CD4-positive, alpha-beta T cell treated with Interferon gamma for 1 hour (primary cell): ENCODE measurements around the gene P3H1.

Experiments
- DNase-seq: peaks from one replicate; pipeline ENCODE4 v3.0.0-alpha.2; 2020

The P3H1 gene

DNA sequence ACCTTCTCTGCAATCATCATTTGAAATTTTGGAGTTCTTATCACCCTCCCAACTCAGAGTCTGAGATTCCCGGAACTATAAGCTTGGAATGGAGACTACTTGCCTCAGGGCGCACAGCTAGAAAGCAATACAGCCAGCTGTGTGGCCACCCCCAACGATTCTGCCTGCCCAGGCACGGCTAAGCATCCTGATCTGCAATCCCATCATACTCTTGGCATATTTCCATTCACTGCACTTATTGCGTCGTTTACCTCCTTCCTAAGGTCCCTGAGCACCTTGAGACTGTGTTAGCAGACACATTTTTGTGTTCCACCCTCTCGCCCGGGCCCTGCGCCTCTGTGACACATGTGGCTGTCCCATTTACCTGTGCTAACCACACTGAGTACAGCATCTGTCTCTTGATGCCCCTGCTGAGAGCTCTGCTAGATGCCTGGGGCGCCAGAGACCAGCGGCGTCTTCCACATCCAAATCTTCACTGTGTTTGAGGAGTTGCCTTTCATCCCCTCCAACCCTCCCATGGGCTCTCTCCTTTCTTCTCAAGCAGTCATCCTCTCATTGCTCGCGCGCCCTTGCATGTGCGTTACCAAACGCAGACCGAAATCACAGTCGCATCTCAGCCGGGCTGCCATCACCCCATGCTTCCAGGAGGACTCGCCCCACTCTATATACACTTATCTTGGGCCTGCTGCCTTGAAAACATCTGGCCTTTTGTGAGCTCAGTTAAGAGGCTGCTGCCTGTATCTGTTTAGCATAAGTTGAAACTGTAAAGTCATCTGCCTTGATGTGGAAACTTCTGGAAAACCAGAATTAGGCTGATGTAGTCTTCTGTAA is 23.3 kb downstream of the P3H1 start:
- DNase-seq: no peak

DNA sequence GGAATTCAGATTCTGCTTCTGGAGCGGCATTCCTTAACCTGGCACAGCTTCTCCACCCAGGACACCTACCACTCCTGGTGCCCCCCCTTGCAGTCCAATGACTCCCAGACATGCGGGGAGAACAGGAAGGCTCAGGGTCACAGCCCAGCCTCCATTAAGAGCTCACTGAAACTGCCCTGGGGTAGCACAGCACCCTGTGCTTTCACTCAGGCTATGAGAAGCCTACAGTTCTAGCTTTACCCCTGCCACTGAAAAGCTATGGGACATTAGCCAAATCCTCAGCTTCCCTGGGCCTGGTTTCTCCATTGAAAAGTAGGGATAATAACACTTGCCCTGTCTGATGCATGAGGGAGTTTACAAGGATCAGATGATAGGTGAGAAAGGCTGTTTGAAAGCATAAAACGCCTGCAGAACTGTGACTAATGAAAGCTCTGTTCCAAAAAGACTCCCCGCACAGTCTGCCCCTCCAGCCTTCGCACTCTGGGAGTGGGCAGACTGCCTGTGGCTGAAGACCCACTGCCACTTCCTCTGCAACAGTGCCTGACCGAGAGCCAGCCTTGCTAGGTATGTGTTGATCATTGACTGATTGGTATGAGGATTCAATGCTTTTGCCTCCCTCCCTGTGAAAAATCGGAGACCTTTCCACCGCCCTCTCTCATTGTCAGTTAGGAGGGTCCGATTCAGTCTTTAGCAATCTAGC is 24.1 kb downstream of the P3H1 start:
- DNase-seq: no peak

DNA sequence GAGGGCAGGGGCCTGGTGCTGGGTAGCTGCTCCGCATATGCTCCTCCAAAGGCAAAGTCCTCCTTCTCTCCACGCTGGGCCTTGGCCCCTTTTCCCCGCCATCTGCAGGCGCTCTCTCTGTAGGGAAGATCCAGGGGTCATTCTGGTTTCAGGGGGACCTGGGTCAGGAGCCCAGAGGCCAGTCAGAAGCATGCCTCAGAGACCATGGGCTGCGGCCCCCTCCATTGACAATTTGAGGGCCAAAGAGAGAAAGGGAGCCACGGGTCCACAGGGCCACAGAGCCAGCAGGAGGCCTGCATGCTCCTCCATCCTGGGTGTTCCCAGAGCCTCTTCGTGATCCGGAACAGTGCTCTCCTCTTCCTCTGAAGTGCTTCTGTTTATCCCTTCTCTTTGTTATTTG is 24.7 kb downstream of the P3H1 start:
- DNase-seq: no peak

DNA sequence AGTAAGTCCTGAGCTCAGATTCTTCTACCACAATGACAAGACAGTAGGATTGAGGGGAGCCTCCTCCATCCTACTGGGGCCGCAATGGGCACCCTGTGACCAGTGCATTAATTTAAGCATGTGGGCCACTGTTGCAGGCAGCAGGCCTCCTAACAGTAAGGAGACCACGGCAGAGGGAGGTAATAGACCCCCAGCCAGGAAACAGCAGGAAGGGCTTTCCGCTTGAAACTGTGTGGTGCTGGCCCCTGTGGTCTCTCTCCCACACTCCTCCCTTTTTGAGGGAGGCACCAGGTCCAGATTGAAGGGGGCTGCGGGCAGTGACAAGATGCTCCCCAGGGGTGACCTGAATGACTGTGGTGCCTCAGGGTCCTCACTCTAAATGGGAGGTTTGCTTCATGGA is 25.1 kb downstream of the P3H1 start:
- DNase-seq: no peak

DNA sequence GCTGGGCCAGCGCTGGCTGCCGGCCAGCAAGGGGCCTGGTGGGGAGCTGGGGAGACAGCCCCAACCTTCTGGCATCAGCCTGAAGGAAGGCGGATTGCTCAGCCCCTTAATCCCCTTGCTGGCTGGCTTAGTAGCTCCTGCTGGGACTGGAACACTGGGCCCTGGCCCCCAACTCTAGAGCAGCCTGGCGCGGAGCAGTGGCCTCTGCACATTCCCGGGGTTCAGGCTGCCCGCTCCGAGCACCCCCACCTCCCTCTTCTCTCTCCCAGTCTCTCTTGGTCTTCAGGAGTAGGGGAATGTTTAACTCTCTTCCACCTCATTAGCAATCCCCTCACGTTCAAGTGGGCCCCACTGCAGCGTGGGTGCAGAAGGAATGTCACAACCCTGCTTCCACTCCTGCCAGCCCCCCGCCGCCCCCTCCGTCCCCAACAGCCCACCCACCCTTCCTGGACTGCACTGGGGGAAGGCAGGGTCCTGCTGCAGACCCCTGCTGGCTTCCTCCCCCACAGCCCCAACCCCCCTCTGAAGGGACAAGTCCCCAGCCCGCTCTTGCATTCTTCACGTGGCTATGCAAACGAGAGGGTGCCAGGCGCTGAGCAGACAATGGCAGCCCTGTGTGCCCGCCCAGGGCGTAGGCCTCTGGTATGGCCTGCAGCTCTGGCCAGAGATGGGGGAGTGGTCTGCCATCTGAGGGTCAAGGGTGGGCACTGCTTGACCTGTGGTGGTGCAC is 25.8 kb downstream of the P3H1 start:
- DNase-seq: no peak

DNA sequence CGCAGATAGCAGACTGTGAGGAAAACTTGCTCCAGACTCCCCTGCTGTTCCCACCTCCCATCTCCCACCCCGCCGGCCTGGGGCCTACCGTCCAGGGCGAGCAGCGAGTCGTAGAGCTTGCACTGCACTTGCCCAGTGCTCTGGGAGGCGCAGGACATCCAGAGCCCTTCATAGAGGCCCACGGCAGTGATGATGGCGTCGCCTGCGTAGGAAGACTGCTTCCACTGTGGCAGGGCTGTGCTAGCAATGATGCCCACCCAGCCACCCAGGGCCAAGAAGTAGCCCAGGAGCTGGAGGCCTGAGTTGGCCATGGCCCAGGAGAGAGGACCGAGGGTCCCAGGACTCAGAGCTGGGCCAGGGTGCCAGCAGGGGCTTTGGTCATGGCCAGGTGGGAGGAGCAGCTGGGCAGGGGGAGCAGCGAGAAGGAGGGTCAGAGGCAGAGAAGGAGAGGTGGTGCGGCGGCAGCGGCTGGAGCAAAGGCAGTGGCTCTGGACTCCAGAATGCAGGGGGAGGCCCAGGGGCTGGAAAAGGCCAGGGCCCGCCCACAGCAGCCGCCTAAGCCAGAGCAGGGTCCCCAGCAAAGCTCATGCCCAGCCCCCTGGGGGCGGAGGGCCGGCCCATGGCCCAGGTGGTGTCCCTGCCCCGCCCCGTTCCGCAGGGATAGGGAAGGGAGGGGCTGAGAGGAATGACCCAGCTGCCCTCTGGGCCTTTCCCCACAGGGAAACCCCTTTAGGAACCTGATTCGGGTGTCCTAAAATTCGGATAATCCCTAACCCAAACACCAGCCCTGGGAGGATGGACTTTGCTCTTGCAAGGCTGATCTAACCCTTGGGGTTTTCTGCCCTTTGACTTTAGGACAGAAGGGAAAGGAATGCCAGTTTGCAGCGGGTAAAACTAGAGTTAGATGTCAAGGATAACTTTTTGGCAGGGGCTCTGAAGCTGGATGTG is 26.8 kb downstream of the P3H1 start, which contains the start of gene CLDN19:
TSS of gene CLDN19 (minus strand) at position 484 of the 948 bp plus-strand sequence. CDS start at position 311, 173 bp downstream.
- DNase-seq: no peak

DNA sequence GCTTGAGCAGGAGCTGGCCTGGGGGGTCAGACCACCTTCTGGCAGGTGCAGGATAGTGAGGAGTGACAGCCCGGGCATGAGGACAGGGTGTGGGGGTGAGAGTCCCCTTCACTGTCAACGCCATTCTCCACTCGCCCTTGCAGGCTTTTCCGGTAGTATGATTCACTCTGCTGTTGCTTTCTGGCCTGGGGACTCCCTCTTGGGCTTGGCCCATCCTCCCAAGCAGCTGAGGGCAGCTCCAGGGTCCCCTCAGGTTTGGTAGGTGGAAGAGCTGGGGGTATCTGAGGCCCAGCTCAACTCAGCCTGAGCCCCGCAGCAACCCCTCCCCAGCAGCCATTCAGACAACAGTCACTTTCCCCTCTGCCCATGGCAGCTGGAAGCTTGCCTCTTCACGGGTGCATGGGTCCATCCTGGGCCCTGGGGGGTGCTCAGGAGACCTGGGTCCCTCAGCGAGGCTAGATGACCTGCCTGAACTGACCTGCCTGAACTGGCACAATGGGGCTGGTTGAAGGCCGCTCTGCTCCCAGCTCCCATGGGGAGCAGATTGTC is 28.1 kb downstream of the P3H1 start:
- DNase-seq: no peak

DNA sequence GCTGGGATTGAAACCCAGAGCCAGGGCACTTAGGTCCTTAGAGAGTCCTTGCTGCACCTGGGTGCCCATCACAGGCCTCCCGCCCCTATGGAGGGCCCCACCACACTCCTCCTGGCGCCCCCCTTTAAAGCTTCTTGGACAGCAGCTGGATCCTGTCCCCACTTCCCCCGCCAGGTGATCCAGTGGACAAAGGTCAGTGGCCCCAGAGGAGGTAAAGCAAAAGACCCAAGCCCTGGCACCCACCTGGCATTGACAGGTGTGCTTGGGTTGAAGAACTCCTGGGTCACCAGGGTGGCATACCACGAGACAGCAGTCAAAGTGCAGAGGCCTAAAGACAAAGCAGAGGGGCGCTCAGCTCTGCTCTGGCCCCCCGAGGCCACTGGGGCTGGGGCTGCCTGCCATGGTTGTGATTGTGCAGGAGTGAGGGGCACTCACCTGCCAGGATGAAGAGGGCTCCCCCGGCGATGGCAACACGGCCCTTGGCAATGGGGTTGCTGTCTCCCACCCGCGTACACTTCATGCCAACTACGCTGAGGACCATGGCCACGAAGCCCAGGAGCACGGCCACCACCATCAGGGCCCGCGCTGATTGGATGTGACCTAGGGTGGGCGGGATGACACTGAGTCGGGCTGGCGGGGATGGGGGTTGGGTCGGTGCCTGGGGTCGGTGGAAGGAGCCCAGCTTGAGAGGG is 28.7 kb downstream of the P3H1 start:
- no peak for DNase-seq

DNA sequence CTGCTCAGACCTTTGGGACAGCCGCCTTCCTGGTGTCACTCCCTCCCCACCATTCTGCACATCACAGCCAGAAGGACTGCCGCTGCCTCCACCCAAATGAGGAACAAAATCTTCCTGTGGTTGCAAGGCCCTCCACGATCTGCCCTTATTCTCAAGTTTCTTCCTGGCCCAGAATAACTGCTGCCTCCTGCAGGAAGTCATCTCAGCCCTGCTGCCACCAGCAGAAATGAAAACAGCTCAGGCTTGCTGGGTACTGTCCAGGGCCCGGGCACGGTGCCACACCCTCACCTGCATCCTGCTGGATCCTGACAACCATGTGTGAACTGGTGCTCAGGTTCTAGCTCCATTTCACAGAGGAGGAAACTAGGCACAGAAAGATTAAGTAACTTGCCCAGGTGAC is 29.6 kb downstream of the P3H1 start:
- DNase-seq: peak; percentile 14

DNA sequence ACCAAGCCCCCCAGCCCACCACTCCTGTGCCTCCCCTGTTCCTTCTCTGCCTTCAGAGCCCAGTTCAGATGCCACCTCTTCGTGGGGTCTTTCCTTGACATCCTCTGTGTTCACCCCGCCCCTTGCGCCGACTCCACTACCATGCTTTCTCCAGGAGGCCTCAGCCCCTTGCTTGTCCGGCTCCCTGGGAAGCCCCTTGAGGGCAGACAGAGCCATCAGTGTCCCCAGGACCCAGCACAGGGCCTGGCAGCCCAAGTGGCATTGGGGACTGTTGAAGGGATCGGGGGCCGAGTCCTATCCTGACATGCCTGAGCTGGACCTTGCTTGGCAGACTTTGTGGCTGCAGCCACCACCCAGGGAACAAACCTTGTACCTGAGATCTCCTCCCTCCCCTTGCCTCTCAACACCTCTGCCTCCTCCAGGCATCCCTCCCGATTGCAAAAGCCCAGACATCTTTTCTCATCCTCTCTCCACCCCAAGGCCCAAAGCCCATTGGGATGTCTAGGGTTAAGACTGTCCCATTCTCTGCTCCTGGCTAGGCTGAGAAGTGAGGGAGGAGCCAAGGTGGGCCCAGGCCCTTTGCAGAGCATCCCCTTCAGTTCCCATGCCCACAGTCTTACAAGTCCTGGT is 30.1 kb downstream of the P3H1 start:
- DNase-seq: no peak

DNA sequence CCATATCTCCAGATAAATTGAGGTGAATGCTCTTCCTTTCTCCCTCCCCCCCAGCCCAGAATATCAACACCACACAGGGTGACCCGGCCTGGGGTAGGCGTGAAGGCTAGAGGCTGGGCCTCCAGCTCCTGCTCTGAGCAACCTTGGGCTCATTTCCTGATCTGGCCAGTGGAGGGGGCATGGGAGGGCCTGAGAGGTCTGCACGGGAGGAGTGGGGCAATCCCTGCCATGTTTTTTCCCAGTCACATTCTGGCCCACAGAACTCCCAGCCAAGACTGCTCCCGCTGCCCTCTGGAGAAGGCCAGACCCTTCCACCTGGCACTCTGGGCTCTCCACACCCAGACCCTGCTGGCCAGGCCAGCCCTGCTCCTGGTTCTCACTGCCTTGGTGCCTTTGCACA is 30.7 kb downstream of the P3H1 start:
- no peak for DNase-seq

DNA sequence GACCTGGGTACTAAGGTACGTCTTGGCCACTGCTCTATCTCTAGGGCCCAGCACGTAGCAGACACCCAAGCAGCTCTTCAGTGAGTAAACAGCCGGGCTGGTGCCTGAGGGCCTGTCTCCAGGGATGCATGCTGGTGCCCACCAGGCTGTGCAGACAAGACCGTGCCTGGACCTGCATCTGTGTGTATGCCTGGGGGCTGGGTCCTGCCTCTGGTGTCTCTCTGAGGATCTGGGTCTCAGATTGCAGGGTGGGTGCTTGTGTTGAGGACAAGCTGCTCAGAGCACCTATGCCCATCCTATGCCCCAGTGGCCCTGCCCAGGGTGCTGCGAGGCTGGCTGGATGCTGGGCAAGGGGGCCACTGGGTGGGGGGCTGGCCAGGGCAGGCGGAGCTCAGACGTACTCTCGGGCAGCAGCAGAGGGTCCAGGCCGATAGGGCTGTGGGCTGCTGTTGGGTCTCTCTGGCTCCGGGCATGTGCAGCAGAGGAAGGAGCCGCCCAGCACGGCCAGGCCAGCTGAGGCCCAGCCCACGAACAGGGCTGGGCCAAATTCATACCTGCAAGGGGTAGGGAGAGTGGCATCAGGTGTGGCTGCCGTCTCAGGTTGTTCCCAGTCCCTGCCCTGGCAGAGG is 31.2 kb downstream of the P3H1 start:
- no peak for DNase-seq

DNA sequence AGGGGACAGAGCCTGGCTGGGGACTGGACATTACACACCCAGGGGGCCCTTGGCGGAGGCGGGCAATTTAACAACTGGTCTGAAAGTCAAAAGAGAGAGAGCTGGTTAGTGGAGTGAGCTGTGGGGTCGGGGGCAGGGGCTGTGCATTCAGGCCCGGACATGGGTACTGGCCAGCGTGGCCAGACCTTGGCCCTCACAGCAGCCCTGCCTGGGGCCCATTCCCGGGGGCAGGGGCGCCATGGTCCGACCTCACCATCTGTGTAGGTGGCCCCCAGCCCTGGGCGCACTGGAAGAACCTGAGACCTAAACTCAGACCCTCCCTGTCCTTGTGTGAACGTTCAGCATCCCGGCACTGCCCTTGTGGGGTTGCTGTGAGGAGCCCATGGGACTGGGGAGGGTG is 31.8 kb downstream of the P3H1 start:
- no peak for DNase-seq

DNA sequence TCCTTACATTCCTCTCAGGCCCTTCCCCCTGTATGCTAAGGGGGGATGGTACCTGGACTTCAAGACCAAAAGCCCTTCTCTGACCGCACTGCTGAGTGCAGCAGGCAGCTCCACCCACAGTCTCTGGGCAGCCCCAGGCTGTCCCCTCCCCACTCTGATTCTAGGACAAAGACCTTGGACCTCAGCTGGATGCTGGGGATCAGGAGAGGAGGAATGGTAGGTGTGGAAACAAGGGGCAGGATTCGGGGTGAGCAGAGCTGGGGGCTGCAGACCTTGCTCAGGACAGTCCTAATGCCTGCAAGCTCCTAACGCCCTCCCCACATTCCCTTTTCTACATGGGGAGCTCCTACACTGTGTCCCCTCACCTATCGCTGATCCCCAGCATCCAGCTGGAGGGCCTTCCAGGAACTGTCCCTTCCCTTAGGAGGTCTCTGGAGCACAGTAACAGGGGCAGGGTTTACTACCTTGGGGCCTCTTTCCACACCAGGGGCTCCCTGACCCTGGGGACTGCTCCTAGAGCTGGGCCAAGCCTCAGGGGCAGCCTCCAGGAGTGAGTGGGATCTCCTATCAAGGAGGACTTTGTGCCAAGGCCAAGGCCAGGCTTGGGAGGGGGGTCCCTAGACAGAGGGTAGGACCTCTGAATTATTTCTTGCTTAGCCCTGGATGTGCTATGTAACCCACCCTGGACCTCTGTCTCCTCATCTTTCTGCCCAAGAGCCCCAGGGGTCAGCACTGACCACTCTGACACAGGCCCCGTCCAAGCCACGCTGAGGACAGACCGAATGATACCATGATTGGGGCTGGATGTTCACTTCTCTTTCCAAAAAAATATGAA is 32.4 kb downstream of the P3H1 start:
- no peak for DNase-seq

DNA sequence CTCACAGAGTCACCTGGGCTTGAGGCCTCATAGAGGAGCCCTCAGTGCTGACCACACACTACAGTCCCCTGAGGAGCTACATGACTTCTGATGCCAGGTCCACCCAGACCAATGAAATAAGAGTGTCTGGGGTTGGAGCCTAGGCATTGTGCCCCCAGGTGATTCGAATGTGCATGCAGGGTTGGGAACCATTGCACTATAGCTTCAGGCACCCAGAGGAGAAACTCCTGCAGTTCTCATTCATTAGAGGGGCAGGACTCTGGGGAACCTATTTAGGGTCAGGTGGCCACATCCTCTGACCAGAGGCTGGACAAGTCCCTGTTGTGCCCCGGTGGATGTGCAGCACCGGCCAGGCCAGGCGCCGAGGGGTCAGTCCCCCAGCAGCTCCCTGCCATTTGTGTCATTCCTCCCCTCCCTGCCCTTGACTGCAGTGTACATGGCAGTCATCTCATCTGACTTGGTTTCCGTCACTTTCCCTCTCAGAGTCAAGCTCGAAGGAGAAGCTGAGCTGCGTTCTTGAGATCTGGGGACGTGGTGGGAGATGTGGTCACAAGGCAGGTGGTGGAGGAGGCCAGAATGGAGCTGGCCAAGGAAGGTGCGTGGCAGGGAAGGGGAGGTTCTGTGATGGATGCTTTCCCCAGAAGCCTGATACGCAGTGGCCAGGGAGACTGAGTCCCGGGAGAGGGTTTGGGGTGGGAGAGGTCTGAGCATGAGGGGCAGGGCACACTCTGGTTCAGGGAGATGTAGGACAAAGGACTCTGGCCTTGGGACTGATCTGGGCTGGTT is 33.2 kb downstream of the P3H1 start:
- DNase-seq: no peak

DNA sequence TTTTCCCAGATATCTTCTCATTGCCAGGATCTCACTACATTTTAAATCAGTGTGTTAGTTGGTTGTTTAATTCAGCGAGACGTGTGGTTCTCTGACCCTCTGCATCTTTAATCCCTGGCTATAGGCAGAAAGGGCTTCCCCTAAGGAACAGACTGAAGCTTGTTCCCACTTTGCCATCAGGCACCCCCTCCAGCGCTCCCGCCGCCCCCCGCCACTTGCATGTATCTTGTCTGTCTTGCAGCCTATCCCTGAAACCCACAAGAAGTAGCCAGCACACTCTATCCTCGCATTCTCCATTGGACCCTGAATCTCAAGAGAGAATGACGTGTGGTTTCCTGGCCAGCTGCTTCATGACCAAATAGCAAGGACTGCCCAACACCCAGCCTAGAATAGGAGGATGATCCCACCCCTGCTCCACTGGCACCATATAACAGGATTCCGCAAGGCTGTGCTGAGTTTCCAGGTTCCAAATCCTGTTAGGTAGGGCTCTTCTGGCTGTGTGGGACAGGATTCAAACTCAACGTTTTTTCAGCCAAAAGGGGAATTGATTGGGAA is 34.6 kb downstream of the P3H1 start:
- DNase-seq: no peak

DNA sequence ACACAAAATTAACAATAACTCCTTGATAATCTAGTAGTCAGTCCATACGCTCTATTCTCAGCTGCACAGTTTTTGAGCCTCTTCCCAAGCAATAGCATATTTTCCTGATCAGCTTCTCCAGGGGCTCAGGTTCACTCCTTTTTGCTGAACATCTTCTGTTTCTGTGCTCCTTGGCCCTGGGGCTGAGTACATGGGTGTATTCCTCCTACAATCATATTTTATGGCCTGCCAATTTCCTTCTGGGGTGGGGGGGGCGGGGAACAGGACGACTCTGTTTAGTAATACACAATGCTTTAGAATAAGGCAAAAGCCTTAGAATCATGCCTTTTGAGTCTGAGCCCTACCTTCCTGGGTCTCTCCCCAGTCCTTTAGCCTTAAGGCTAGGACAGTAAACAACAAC is 35.2 kb downstream of the P3H1 start:
- DNase-seq: no peak

DNA sequence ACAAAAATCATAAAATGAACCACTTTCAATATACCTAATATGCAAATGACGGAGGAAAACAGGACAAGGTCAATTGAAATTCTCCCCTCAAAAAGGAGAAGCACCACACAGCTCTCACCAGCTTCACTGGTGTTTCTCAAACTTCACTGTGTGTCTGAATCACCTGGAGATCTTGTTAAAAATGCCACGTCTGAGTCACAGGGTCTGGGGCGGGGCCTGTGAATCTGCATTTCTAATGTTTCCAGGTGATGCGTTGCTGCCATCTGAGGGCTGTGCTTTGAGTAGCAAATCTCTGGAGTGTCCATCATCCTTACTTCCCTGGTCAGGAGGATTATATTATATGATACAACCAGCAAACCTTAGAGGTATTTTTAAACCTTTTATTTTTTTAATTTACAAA is 35.8 kb downstream of the P3H1 start:
- no peak for DNase-seq

DNA sequence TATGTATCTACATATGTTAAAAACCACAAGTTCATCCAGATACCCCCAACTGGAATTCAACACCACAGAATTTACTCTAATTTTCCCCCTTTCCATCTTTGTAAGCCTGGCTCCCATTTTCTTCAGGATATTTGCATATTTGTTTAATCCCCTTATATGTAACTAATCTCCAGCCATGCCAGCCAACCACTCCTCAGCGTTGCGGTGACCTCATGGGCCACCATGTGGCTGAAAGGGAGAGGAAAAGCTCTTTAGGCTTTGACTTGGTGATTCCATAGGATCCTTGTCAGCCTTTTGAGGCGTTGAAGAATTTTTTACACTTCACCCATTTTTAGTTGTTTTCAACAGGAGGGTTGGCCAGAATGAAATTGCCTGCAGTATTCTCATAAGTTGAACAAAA is 36.8 kb downstream of the P3H1 start:
- DNase-seq: no peak
